H1 (cell line): Measurements from ENCODE around the gene MEGF9. TPM values are rescaled to one million over a fixed set of nuclear protein-coding genes. Genes with fewer than 3 reads are reported as not detected.

Experiments used
- CTCF ChIA-PET: fragments of 300-600 bp; sonication (Branson Sonifier 250); formaldehyde crosslinking; loops from one replicate; lab custom pipeline; 2021; ENCODE audit not compliant: partially characterized antibody; lab: Charles Lee
- POLR2A ChIA-PET: fragments of 300-600 bp; sonication (Branson Sonifier 250); formaldehyde crosslinking; loops from one replicate; lab custom pipeline; 2021; ENCODE audit warnings: inconsistent platforms; ENCODE audit not compliant: partially characterized antibody; lab: Charles Lee
- DNase-seq, 2 experiments: peaks; one replicate each; pipeline versions ENCODE4 v3.0.0 to v3.0.0-alpha.2; 2010 to 2022; ENCODE audit warnings: low spot score in 2 of 2, low read depth in 1 of 2, mixed read lengths in 1 of 2
- FAIRE-seq: peaks from 2 replicates; lab custom pipeline; 2011; peaks lifted over from hg19 to GRCh38; lab: Jason Lieb, UNC
- H2AFZ ChIP-seq: 2 replicates; pipeline ENCODE4 v1.8.1; 2012; ENCODE audit warnings: low read length, inconsistent platforms
- H2AK5ac ChIP-seq: 2 replicates; pipeline ENCODE4 v1.6.1; 2013; ENCODE audit warnings: low read depth, low read length
- H2BK120ac ChIP-seq: replicated peaks from 2 replicates; pipeline ENCODE3; 2013; ENCODE audit warnings: low read depth, low read length, inconsistent platforms
- H2BK12ac ChIP-seq: 2 replicates; pipeline ENCODE4 v1.6.1; 2013; ENCODE audit warnings: low read depth, low read length
- H2BK15ac ChIP-seq: 2 replicates; pipeline ENCODE4 v1.6.1; 2013; ENCODE audit warnings: low read length
- H2BK20ac ChIP-seq: 2 replicates; pipeline ENCODE4 v1.6.1; 2013; ENCODE audit warnings: low read length
- H2BK5ac ChIP-seq: 2 replicates; pipeline ENCODE4 v1.6.1; 2013; ENCODE audit warnings: low read depth, low read length
- H3K14ac ChIP-seq: 2 replicates; pipeline ENCODE4 v1.6.1; 2013; ENCODE audit warnings: inconsistent platforms; ENCODE audit not compliant: insufficient read length
- H3K18ac ChIP-seq: 2 replicates; pipeline ENCODE4 v1.6.1; 2013; ENCODE audit warnings: low read length; ENCODE audit errors: extremely low read depth
- H3K23ac ChIP-seq: 2 replicates; pipeline ENCODE4 v1.6.1; 2013; ENCODE audit warnings: inconsistent platforms; ENCODE audit not compliant: insufficient read length
- H3K23me2 ChIP-seq: 2 replicates; pipeline ENCODE4 v1.6.1; 2013; ENCODE audit warnings: low read depth, low read length
- H3K27ac ChIP-seq: 2 replicates; pipeline ENCODE4 v1.6.1; 2011; ENCODE audit warnings: low read depth, low read length, inconsistent platforms
- H3K27me3 ChIP-seq, 4 experiments: replicated peaks in 1 of 4; 1 replicate in 1 of 4; 2 replicates in 3 of 4; pipeline versions ENCODE4 v1.6.1 to v1.8.1; 2011 to 2013; ENCODE audit warnings: low read length in 3 of 4, mild to moderate bottlenecking in 3 of 4, inconsistent platforms in 2 of 4, mixed read lengths in 2 of 4, moderate library complexity in 1 of 4; ENCODE audit not compliant: control insufficient read depth in 3 of 4, insufficient read depth in 3 of 4; ENCODE audit errors: extremely low read depth in 1 of 4
- H3K36me3 ChIP-seq, 4 experiments: 2 replicates each; pipeline versions ENCODE4 v1.6.1 to v1.8.1; 2011 to 2013; ENCODE audit warnings: mild to moderate bottlenecking in 4 of 4, low read length in 3 of 4, moderate library complexity in 2 of 4, control low read depth in 1 of 4, inconsistent platforms in 1 of 4; ENCODE audit not compliant: insufficient read depth in 4 of 4, control insufficient read depth in 2 of 4
- H3K4ac ChIP-seq: replicated peaks from 2 replicates; pipeline ENCODE3; 2013; ENCODE audit warnings: low read length, low read depth, mixed read lengths, inconsistent platforms; ENCODE audit not compliant: insufficient read length
- H3K4me1 ChIP-seq, 4 experiments: replicated peaks in 1 of 4; 1 replicate in 1 of 4; 2 replicates in 3 of 4; pipeline versions ENCODE4 v1.6.1 to v1.8.1; 2011 to 2013; ENCODE audit warnings: low read length in 3 of 4, inconsistent platforms in 2 of 4, mixed read lengths in 1 of 4; ENCODE audit not compliant: insufficient read depth in 4 of 4, control insufficient read depth in 3 of 4
- H3K4me2 ChIP-seq, 2 experiments: 2 replicates each; pipeline versions ENCODE4 v1.6.1 to v1.8.1; 2011 to 2013; ENCODE audit warnings: low read depth in 2 of 2, low read length in 2 of 2, control low read depth in 1 of 2, inconsistent platforms in 1 of 2, mild to moderate bottlenecking in 1 of 2; ENCODE audit not compliant: insufficient read depth in 1 of 2
- H3K4me3 ChIP-seq, 4 experiments: fragments of 200-600, 300-600 bp in 1 of 4; sonication (generic), shearing (Covaris generic), sonication (Bioruptor Twin) in 1 of 4; 2 replicates each; pipeline versions ENCODE4 v1.5.1 to v1.8.1; 2011 to 2016; ENCODE audit warnings: low read length in 4 of 4, low read depth in 3 of 4, control low read depth in 2 of 4, inconsistent platforms in 2 of 4, mild to moderate bottlenecking in 2 of 4, mixed read lengths in 1 of 4, moderate library complexity in 1 of 4; ENCODE audit not compliant: insufficient read depth in 2 of 4; ENCODE audit errors: extremely low read depth in 1 of 4
- H3K56ac ChIP-seq: replicated peaks from 2 replicates; pipeline ENCODE3; 2013; ENCODE audit warnings: low read depth, mild to moderate bottlenecking, mixed read lengths, low read length, inconsistent platforms; ENCODE audit not compliant: insufficient read length
- H3K79me1 ChIP-seq: 2 replicates; pipeline ENCODE4 v1.6.1; 2013; ENCODE audit warnings: low read depth, low read length, control low read depth
- H3K79me2 ChIP-seq, 2 experiments: 2 replicates each; pipeline versions ENCODE4 v1.6.1 to v1.8.1; 2012 to 2013; ENCODE audit warnings: low read length in 2 of 2, mild to moderate bottlenecking in 2 of 2, inconsistent platforms in 1 of 2; ENCODE audit not compliant: insufficient read depth in 2 of 2, control insufficient read depth in 1 of 2
- H3K9ac ChIP-seq, 4 experiments: replicated peaks in 1 of 4; 1 replicate in 1 of 4; 2 replicates in 3 of 4; pipeline versions ENCODE4 v1.6.1 to v1.8.1; 2011 to 2013; ENCODE audit warnings: low read depth in 3 of 4, low read length in 3 of 4, control low read depth in 2 of 4, mild to moderate bottlenecking in 2 of 4, moderate library complexity in 2 of 4, inconsistent platforms in 1 of 4; ENCODE audit errors: extremely low read depth in 1 of 4
- H3K9me3 ChIP-seq, 2 experiments: 2 replicates each; pipeline versions ENCODE4 v1.6.1 to v1.8.1; 2012 to 2013; ENCODE audit warnings: mild to moderate bottlenecking in 2 of 2, moderate library complexity in 2 of 2, control low read depth in 1 of 2, inconsistent platforms in 1 of 2, low read depth in 1 of 2, low read length in 1 of 2, mixed read lengths in 1 of 2; ENCODE audit not compliant: insufficient read depth in 2 of 2
- H4K20me1 ChIP-seq, 2 experiments: replicated peaks in 1 of 2; 2 replicates each; pipeline versions ENCODE3 to v1.8.1; 2011 to 2013; ENCODE audit warnings: inconsistent platforms in 2 of 2, low read length in 2 of 2, mild to moderate bottlenecking in 1 of 2; ENCODE audit not compliant: insufficient read depth in 2 of 2, control insufficient read depth in 1 of 2
- H4K5ac ChIP-seq: 2 replicates; pipeline ENCODE4 v1.6.1; 2013; ENCODE audit warnings: low read length, low read depth, mixed read lengths, inconsistent platforms; ENCODE audit not compliant: insufficient read length
- H4K8ac ChIP-seq: 2 replicates; pipeline ENCODE4 v1.8.0; 2013; ENCODE audit warnings: mild to moderate bottlenecking, moderate library complexity, low read length, inconsistent platforms; ENCODE audit not compliant: insufficient read depth; ENCODE audit errors: extremely low read depth
- H4K91ac ChIP-seq: replicated peaks from 2 replicates; pipeline ENCODE3; 2013; ENCODE audit warnings: low read length, mixed read lengths, inconsistent platforms; ENCODE audit not compliant: insufficient read length
- TEAD4 ChIP-seq: IDR thresholded peaks from 2 replicates; pipeline ENCODE4 v1.6.1; 2012; ENCODE audit warnings: low read depth, low read length, inconsistent platforms, mixed read lengths
- WGBS, 2 experiments: shearing (Covaris generic) in 1 of 2; methylation state at CpG; one replicate each; pipeline versions ENCODE4 v1.1.6 to v1.1.7; 2013 to 2015; ENCODE audit warnings: low lambda C conversion rate in 2 of 2, mixed read lengths in 2 of 2, inconsistent platforms in 1 of 2, low coverage in 1 of 2, missing lambda C conversion rate in 1 of 2; ENCODE audit not compliant: insufficient replicate concordance in 2 of 2, insufficient coverage in 1 of 2, insufficient read length in 1 of 2; ENCODE audit errors: extremely low coverage in 1 of 2, missing lambda C conversion rate in 1 of 2; 5-methylcytosine and 5-hydroxymethylcytosine counted together
- polyA plus RNA-seq, 7 experiments: library from polyadenylated mRNA; depleted of rRNA in 3 of 7; stranded (reverse) in 5 of 7; unstranded in 2 of 7; fragments of >200 nt in 5 of 7; fragments of 200-250 nt in 2 of 7; gene quantifications; 1 replicate in 5 of 7; 2 replicates in 1 of 7; 4 replicates in 1 of 7; pipeline versions ENCODE4 v1.2.1 to v1.2.3, GENCODE V29; 2011 to 2013; ENCODE audit warnings: missing spikeins in 2 of 7, mixed read lengths in 2 of 7
- total RNA-seq: library from RNA; stranded (reverse); fragmentation: NEBNext Ultra II Directional; extraction: Animal tissue kit (Norgen Biotek cat#: 25700); gene quantifications from 2 replicates; pipeline ENCODE4 v1.2.1, GENCODE V29; 2021

Gene MEGF9
- total and polyA plus RNA-seq, 2 of the 8 experiments (the other 6 are each of a cell fraction or from before 2014, with no cell fraction given) = 0.45 to 1.8 TPM

DNA sequence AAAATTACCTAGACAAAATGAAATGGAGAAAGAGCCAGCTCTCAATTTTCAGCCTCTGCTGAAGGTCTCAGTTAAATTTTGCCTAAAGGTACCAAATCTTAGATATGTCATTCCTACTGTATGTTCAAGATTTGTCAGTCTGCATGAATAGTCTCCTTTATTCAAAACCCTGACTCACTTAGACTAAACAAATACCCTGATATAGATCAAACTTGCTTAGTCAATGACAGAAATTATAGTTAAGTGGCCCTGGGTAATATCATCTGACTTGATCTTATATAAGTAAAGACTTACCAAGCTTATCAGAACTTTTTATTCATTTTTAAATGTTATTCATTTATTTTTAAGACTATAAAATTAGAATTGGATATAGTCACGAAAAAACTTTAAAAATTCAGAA is 12.2 kb downstream of the MEGF9 start:
- Histone ChIP-seq H3K27me3 (peaks cover 4 to 12% (median 9%) of the 10 kb centered on the region in 4 experiments), H3K23ac (no peak overlapping the region), H2BK20ac (no peak overlapping the region), H3K23me2 (no peaks in the 10 kb centered on the region), H2BK5ac (no peak overlapping the region), H2BK15ac (no peak overlapping the region), H3K36me3 (no peaks in the 10 kb centered on the region), H3K9me3 (no peaks in the 10 kb centered on the region), H3K18ac (no peak overlapping the region), H3K4ac (no peak overlapping the region), H3K4me2 (no peak overlapping the region), H2AK5ac (no peak overlapping the region), H3K4me1 (no peaks in the 10 kb centered on the region), H4K20me1 (peaks cover 2 to 3% of the 10 kb centered on the region in 2 experiments), H4K8ac (no peak overlapping the region), H3K14ac (no peak overlapping the region), H2BK120ac (no peak overlapping the region), H3K79me2 (no peaks in the 10 kb centered on the region), H4K5ac (no peak overlapping the region), H4K91ac (no peak overlapping the region), H2BK12ac (no peak overlapping the region), H3K56ac (no peak overlapping the region), H3K79me1 (no peaks in the 10 kb centered on the region; the same call in 1 of the 2 replicates), H2AFZ (no peak overlapping the region), H3K4me3 (no peak overlapping the region), H3K9ac (no peak overlapping the region), H3K27ac (no peak overlapping the region)
- TF ChIP-seq TEAD4 = no peak
- WGBS, 2 experiments = 97% methylated on average over 1 of the region's 1 CpG; no CpG with 5 or more reads in 1 of the 2 experiments
- ChIA-PET CTCF (interaction anchor here (1.1 to 1.2 kb wide), 2 partner anchors 9 to 28 kb away, joined by 3 read pairs; no protein-coding TSS in a partner anchor), POLR2A (no interaction called here)
- FAIRE-seq = no peak
- DNase-seq = no peak
